Hypothalamus (tissue), 51 donors: ENCODE data around the gene MPPED2.
A peak's percentile ranks its signal among the peaks of the same experiment; 100 is the strongest.

Experiments
- DNase-seq, 51 donors: peaks; one replicate each; lab custom pipeline; 2025; lab: John Stamatoyannopoulos, UW

Gene MPPED2

GRCh38 chr11:30586251-30587144 lies at the start of gene MPPED2:
MPPED2 (minus strand) TSS chr11:30586353; CDS start chr11:30580373, 5,980 bp downstream.
- peak in 29 of 51 donors; percentile 6 to 75 (median 28) for DNase-seq

DNA sequence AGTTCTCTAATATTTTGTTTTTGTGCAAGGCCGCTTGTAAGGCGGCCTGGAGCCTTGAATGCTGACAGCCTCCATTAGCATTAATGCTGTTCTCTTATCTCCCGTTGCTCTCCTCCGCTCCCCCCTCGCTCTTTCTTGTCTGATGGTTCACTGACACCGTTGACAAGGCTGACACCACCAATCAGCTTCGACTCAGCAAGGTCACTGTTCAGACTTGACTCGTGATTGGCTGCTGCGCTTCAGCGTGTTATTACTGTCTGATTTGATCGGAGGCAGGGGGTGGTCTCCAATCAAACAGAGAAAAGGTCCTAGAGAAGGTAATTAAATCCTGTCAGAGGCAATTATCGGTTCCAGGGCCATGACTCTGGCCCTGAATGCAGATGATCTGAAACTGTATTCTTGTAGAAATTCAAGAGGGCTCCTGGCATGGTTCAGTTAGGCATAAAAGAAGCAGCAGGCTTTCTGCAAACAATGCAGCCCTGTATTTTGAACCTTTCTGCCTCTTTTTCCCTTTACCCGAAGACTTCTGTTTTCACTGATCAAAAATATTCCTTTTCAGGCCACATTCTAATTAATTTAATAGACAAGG lies 49.3 kb upstream of the MPPED2 start:
- DNase-seq: peak; percentile 3 to 89 (median 61)

DNA sequence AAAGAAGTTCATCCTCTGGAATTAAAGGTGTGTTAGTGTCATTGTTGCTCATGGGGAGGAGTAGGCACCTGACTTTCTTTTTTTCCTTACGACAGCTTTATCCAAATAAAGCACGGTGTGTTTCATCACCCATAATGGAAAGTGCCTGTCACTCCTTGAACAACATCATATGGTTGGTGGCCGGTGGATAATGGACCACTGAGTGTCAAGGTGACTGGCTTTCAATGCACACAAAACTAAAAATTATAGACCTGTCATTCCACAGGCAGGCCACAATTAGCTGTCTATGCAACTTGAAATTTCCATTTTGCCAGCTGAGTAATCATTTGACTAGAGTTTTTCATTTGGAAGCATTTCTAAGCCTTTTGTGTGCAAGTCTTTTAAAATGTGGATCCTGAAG lies 45.0 kb upstream of the MPPED2 start:
- no peak for DNase-seq

DNA sequence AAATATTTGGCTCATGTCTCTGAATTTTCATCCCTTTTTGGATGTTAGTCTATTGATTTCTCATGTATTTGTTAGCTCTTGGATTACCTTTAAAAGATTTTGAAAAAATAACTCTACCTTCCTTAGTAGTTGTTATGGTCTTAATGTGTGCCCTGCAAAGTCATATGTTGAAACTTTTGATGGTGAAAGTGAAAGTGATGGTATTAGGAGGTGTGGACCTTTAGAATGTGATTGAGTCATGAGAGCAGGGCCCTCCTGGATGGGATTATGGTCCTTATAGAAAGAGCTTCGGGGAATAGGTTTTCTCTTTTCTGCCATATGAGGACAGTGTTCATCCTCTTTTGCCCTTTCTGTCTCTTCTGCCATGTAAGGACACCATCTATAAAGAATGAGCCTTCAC lies 33.6 kb upstream of the MPPED2 start:
- no peak for DNase-seq

DNA sequence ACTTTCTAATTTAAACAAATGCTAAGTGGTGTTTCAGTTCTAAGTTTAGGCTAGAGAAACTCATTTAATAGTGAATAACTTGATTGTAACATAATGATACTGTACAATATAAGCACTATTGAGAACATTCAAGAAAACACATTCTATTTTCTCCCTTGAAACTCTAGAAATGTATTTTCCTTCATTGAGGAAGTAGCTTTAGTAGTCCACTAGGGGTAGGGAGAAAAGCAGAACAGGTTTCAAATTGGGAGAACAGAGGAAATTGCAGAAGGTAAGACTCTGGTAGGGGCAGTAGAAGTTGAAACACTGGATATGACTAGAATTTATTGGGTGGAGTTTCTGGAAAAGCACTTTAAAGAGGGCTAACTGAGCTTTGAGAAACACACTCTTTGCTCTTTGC lies 31.6 kb upstream of the MPPED2 start:
- DNase-seq: no peak

- no peak for DNase-seq
These were observed 24.5 kb upstream of the MPPED2 start for GRCh38 chr11:30610628-30611027.

DNA sequence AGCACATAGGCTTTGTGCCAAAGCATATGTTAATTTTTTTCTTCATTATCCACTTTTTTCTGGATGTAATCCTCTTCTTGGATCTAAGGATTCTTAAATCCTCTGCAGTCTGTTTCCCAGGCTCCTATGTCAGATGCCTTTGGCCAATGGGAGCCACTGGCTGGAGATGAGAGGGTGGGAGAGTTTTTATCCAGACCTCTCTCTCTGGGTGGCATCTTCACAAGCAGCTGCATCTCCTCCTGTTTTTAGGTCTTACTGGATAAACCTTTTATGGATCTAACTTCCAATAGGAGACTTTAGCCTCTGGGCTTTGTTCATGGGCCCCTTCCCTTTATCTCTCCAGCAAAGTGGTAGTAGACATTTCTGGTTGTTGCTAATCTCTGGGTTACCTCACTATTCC lies 22.4 kb upstream of the MPPED2 start:
- DNase-seq: no peak

DNA sequence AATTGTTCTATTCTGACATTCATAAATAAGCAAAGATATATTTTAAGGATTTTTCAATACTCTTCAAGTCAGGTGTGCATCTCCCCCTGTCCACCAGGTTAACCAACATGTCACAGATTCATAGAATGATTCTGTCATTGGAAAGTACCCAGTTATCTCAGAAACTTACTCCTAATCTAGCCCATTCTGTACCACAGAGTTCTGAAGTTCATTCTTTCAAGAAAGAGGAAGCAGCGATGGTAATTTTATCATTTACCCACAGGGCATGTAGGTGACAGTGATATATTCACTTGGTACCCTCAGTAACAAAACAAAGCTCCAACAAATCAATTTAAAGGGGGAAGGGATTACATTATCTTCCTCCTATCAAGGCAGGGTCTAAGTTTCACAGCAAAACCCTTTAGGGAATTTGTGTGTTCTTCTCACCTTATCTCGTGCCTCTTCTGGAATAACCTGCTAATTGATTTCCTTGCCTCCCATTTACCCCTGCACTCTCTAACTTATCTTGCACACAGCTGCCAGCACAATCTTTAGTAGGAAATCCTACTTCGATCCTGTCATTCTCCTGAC lies 19.0 kb upstream of the MPPED2 start:
- DNase-seq: no peak

GRCh38 chr11:30603357-30603756 lies 17.2 kb upstream of the MPPED2 start:
- DNase-seq: no peak

DNA sequence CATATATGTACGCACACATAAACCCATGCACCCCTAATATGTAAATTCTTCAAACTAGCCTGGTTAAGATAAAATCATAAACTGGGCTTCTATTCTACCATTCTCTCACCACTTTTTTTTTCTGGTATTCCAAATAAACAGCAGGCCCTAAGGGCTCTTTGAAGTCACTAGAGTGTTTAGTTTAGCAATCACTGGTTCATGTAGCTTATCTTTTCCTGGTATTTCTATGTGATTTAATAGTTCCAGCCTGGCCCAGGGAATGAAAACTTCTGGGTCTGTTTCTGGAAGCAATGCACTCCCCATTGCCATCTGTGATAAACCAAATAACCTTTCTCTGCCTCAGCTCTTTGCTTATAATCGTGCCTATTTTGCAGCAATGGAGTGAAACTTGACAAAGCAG lies 10.7 kb upstream of the MPPED2 start:
- no peak for DNase-seq

- DNase-seq: no peak
These were observed 9.8 kb upstream of the MPPED2 start for GRCh38 chr11:30595934-30596333.

- DNase-seq: no peak
These were observed 8.7 kb upstream of the MPPED2 start for GRCh38 chr11:30594646-30595411.

DNA sequence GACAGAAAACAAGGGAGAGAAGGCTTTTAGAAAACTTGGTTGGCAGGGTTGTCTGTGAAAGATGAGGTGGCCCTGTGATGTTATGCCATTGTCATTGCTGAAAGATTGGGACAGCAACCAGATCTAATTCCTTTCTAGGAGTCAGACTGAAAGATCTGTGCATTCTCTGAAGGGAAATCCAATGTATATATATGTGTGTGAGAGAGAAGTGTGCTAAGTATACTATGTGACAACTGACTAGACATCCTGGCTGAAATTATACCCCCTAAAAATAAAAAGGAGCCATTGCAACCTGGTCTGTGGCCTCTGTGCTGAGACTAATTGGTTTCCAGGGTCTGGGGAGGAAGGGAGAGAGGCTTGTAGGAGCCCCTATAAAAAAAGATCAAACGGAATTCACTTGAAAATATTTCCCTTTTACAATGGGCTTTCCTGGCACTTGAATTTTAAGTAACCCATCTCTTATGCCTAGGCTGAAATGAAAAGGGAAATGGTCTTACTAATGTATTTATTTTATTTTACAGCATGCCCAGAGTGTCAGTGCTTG lies 1.2 kb upstream of the MPPED2 start:
- no peak for DNase-seq

- DNase-seq: peak in 23 of 51 donors; percentile 7 to 72 (median 34)
These were observed 282 bp downstream of the MPPED2 start for GRCh38 chr11:30585892-30586250.

DNA sequence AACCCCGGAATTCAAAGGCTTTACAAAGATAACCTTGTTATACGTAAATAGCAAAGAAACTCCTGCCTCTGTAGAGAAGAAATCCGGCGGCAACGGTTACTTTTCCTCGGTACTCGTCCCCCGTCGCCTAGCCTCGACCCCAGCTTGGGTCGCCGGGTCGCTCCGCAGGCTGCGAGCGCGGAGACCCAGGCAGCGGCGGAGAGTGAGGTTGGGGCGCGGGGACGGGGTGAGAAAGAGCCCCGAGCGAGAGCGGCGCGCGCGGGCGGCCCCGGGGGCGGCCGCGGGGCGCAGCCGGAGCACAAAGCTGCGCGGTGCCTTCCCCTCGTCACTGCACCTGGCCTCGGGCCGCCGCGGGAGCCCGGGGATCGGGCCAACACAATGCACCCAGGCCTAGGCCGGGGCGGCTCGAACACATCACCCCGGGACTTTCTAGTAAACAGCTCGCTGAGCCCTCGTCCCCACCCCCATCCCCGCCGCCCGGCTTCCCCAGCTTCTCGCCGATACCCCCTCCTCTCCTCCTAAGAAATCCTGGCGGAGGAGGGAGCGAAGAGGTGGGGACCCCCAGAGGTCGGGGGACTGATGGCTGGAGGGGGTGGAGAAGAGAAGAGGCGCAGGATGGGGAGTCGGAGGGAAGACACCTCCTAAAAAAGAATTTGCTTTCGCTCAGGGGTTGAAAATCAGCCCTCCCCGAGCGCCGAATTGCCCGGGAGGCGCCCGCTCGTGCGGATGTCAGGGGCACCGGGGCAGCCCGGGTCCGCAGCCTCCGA lies 845 bp downstream of the MPPED2 start:
- DNase-seq: peak in 30 of 51 donors; percentile 11 to 72 (median 34)

DNA sequence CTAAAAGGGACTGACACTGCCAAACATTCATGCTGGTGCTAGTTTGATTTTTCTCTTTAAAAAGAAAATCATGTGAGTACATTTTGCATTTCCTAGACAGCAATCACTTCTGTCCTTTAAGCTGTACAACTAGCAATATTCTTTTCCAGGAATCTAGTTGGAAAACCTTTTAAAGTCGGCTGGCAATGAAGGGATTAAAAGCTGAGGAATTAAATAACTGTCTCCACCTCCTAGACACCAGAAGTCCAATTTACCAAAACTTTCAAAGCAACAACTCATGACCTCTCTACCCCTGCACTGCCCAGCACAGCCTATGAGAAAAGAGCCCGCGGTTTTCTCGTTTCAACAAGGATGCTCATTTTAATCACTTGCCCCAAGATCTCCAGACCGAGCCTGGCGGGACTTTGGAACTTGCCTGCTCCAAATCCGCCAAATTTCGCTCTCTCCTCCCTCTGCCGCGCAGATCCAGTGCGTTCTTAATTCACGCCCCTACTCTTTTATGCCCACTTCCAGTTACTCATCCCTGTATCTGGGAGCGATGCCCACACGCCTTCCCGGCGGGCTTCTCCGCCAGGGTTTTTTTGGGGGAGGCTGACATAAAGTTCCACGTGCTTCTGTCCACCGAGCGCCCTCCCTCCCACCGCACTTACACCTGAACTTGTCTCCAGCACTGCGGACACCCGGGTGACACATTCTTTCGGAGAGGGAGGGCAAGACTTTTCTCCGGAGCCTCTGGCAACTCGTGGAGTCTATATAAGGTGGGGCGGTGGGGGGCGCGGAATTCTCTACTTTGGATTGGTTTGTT lies 2.5 kb downstream of the MPPED2 start:
- DNase-seq: peak in 20 of 51 donors; percentile 2 to 52 (median 20)

DNA sequence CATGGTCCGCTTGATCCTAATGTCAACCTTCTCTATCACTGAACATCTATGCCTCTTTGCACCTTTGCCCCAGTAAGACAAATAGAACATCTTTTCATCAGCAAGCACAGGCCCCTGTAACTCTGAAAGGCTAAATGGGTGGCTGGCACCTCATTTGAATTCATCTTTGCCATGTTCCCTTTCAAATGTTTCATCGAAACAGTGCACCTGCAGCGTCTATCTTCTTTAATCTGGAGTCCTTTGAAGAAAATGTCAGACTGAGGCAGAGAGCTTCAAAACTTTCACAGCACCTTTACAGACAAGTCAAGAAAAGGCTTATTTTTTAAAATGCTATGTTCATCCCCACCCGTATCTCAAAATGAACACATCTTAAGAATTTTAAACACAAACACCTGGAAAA lies 3.4 kb downstream of the MPPED2 start:
- no peak for DNase-seq

GRCh38 chr11:30581675-30582074 lies 4.5 kb downstream of the MPPED2 start:
- DNase-seq: no peak

DNA sequence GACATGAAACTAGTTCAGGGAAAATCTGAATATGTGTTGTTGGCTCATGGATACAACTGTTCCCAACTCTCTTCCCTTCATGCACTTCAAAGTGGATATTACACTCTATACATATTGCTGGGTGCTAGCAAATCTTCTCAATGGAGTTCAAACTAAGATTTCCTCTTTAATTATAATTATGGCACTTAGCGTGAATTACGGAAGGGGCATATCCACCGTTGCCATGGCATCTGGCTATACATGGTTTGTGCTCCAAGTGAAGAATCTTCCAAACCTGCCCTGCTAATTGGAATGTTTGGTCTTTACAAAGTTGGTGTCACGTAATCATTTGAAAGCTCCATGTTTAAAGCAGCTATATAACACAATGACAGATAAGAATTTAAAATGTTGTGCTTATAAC lies 5.6 kb downstream of the MPPED2 start:
- DNase-seq: no peak
